SIG-M5 (cell line): ENCODE results near the gene ERRFI1.
"Not testable (repeated sequence)": the region's sequence is repeated elsewhere in the genome, so short reads cannot be mapped to it uniquely, and the experiment has no call there.

Source experiments
- DNase-seq: peaks from one replicate; lab custom pipeline; 2025; lab: John Stamatoyannopoulos, UW

The ERRFI1 gene

DNA sequence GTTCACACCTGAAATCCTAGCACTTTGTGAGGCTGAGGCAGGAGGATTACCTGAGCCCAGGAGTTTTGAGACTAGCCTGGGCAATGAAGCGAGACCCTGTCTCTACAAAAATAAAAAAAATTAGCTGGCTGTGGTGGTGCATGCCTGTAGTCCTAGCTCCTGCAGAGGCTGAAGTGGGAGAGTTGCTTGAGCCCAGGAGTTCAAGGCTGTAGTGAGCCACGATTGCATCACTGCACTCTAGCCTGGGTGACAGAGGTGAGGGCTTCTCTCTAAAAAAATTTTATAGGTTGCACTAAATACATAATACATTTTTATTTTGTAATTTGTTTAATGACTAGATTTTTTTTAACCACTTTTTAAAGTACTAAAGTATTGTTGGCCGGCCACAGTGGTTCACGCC is 58.5 kb downstream of the ERRFI1 start:
- no peak for DNase-seq

DNA sequence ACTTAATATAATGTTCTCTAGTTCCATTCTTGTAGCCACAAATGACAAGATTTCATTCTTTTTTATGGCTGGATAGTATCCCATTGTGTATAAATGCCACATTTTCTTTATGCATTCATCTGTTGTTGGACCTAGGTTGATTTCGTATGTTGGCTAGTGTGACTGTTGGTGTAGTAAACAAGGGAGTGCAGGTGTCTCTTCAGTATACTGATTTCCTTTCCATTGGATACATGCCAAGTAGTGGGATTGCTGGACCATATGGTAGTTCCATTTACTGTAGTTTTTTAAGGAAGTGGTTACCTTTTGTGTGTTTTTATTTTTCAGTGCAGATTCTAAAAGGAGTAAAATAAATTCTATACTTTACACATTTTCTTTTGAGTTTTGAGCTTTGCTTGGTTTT is 58.9 kb downstream of the ERRFI1 start:
- DNase-seq, result no peak

DNA sequence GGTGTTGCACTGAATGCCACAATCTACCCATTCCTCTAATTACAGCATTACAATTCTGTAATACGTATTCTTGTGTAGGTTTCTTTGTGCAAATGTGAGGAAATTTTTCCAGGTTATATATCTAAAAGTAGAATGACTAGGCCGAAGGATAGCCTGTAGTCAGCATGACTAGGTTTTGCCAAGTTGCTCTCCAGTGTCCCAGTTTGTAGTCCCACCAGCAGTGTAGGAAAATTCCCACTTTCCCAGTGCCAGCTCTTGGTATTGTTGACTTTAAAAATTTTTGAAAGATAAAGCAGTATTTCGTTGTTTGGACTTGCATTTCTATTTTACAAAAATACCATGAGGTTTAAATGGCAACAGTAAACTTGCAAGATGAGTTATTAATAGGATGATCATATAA is 61.6 kb downstream of the ERRFI1 start:
- DNase-seq, result no peak

DNA sequence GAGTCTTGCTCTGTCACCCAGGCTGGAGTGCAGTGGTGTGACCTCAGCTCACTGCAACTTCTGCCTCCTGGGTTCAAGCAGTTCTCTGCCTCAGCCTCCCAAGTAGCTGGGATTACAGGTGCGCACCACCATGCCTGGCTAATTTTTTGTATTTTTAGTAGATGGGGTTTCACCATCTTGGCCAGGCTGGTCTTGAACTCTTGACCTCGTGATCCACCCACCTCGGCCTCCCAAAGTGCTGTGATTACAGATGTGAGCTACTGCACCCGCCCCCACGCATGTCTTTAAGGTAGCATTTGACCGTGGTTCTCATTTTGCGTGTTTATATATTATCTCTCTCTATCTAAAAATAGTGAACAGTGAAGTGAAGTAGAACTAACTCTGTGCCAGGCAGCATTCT is 62.3 kb downstream of the ERRFI1 start:
- DNase-seq, result not testable (repeated sequence)

DNA sequence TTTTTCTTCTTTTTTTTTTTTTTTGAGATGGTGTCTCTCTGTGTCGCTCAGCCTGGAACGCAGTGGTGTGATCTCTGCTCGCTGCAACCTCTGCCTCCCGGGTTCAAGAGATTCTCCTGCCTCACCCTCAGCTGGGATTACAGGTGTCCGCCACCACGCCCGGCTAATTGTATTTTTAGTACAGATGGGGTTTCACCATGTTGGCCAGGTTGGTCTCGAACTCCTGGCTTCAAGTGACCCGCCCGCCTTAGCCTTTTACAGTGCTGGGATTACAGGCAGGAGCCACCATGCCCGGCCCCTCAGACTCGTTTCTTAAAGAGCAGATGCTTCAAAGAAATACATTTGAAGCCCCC is 62.8 kb downstream of the ERRFI1 start:
- DNase-seq, result not testable (repeated sequence)

DNA sequence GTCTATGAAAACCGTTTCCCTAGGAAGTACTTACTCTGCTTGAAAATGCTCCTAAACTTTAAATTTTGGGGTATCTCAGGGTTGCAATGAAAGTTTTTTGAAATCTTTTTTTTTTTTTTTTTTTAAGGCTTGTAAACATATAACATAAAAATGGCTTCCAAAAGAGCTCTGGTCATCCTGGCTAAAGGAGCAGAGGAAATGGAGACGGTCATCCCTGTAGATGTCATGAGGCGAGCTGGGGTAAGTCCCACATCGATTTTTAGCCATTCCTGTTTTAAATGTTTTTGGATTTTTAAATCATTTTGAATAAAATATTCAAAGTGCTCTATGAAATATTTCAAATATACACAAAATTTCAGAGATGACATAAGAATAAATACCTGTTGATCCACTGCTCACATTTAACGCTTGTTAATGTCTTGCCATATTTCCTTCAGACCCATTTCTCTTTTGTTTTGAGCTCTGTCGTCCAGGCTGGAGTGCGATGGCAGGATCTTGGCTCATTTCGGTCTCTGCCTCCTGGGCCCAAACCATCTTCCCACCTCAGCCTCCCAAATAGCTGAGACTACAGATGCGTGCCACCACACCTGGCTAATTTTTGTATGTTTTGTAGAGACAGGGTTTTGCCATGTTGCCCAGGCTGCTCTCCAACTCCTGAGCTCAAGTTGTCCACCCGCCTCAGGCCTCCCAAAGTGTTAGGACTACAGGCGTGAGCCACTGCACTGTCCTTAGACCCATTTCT is 63.3 kb downstream of the ERRFI1 start:
- DNase-seq, result no peak

DNA sequence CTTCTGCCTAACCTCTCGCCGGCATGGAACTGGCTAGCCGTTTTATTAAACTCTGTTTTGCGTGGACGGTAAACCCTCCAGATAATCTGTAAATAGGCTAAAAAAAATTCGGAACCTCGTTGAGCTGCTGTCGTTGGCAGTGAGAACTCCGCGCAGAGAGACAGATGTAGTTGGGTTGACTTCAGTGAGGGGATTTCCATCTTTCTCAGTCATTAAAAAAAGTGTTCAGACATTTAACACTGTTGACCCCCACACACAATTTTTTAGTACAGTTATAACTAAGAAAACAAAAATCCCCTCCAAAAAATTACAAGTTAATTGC is 64.1 kb downstream of the ERRFI1 start:
- no peak for DNase-seq
